Measurements from ENCODE around the gene KDSR. TPM values are rescaled to one million over a fixed set of nuclear protein-coding genes. Genes with fewer than 3 reads are reported as not detected.

The KDSR gene
- total RNA-seq, 1 donor from 2014 or later = 42.0 TPM

DNA sequence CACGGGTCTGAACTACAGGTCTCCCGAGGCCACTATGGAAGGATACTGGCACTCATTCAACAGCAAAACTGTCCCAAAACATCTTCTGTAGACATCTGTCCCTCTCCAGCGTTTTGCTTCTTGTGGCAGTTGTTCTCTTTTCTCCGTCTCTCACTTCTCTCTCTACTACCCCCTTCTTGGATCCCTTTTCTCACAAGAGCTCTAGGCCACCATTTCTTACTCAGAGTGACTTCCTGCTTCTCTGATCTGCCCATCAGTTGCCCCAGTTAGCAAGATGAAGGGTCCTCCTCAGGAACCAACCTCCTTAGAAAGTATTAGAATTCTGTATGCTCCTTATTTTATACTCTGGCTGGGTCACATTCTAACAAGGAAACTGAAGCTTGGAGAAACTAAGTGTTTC, 80.1 kb downstream of the KDSR start:
- TF ChIP-seq POLR2A (IDR thresholded peaks at IDR 0.05) = no peak
- TF ChIP-seq POLR2AphosphoS5 (IDR thresholded peaks at IDR 0.05; ENCODE audit: insufficient read depth in 1 of 2, low read depth in 1 of 2) = no peak
- TF ChIP-seq CTCF (IDR thresholded peaks at IDR 0.05) = no peak
- intact Hi-C loops (cut with DNase I) = no loop called here
- Histone ChIP-seq H3K4me1 (peaks cover 55% of the 10 kb centered on the region), H3K36me3 (no peaks in the 10 kb centered on the region), H3K4me3 (no peak overlapping the region), H3K9me3 (no peaks in the 10 kb centered on the region), H3K27me3 (no peaks in the 10 kb centered on the region), H3K27ac (no peak overlapping the region)
- no peak for DNase-seq (ENCODE audit: extremely low spot score in 2 of 2)

DNA sequence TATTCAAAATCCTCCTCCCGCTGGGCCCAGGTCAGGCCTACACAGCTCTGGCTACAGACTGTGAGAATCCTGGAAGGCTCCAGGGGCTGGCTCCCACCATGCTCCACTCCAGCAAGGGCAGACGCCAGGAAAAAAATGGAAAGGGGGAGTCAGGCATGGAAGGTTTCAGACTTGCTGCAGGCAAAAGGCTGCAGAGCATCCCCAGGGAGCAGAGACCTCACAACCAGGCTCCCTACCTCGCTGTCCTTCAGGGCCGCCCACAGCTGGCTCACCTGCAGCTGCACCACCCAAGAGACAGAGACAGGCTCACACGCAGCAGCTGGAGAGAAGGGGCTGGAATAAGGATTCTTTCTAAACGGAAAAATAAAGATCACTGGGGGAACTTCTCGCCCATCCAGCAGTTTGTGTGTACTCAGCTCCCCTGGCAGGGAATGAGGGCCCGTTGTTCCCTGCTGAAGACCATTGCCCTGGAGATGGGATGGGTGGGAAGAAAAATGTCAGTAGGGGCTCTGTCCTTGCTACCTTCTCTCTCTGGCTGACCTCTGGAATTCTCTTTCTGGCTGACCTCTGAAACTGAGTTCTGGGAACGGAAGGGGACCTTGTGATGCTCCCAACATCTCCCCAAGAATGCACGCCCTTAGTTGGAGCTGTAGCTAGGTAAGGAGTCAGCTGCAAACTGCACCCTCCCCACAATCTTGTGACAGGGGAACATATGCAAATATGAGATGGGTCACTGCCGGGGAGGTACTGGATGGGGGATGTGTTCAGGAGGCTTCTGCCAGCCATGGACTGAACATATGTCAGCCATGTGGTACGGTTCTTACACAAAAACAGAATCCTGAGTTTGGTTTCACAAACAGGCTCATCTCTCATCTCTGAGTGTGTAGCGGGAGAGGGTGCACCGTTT, 81.9 kb downstream of the KDSR start:
- intact Hi-C loops (cut with DNase I) = no loop called here
- H3K36me3 ChIP-seq = no peaks in the 10 kb centered on the region
- DNase-seq (ENCODE audit: extremely low spot score in 2 of 2) = no peak
- TF ChIP-seq POLR2A (IDR thresholded peaks at IDR 0.05) = no peak
- no peak for TF ChIP-seq POLR2AphosphoS5 (IDR thresholded peaks at IDR 0.05; ENCODE audit: insufficient read depth in 1 of 2, low read depth in 1 of 2)
- TF ChIP-seq CTCF (IDR thresholded peaks at IDR 0.05) = no peak
- H3K9me3 ChIP-seq = no peaks in the 10 kb centered on the region
- H3K4me1 ChIP-seq = peaks cover 55% of the 10 kb centered on the region
- H3K27ac ChIP-seq = no peak overlapping the region
- no peak overlapping the region for H3K4me3 ChIP-seq
- H3K27me3 ChIP-seq = no peaks in the 10 kb centered on the region

- Histone ChIP-seq H3K27me3 (no peaks in the 10 kb centered on the region), H3K4me1 (peaks cover 49% of the 10 kb centered on the region), H3K4me3 (no peak overlapping the region), H3K36me3 (no peaks in the 10 kb centered on the region), H3K9me3 (no peaks in the 10 kb centered on the region), H3K27ac (no peak overlapping the region)
- intact Hi-C loops (cut with DNase I) = no loop called here
- DNase-seq (ENCODE audit: extremely low spot score in 2 of 2) = no peak
- TF ChIP-seq CTCF (IDR thresholded peaks at IDR 0.05) (no peak), POLR2A (IDR thresholded peaks at IDR 0.05) (no peak), POLR2AphosphoS5 (IDR thresholded peaks at IDR 0.05; ENCODE audit: insufficient read depth in 1 of 2, low read depth in 1 of 2) (no peak)
Measured at GRCh38 chr18:63284173-63284799, 82.7 kb downstream of the KDSR start.

GRCh38 chr18:63283305-63284094, 83.5 kb downstream of the KDSR start:
- DNase-seq (ENCODE audit: extremely low spot score in 2 of 2) = no peak
- no peaks in the 10 kb centered on the region for H3K9me3 ChIP-seq
- intact Hi-C loops (cut with DNase I) = no loop called here
- H3K27me3 ChIP-seq = no peaks in the 10 kb centered on the region
- H3K4me3 ChIP-seq = no peak overlapping the region
- peaks cover 43% of the 10 kb centered on the region for H3K4me1 ChIP-seq
- peak overlapping the region; percentile 10 for H3K27ac ChIP-seq
- H3K36me3 ChIP-seq = no peaks in the 10 kb centered on the region
- TF ChIP-seq CTCF (IDR thresholded peaks at IDR 0.05) (no peak), POLR2A (IDR thresholded peaks at IDR 0.05) (no peak), POLR2AphosphoS5 (IDR thresholded peaks at IDR 0.05; ENCODE audit: insufficient read depth in 1 of 2, low read depth in 1 of 2) (no peak)
